Upper lobe of left lung (tissue), 4 donors: ENCODE measurements around the gene RBBP4.

Experiments used
- POLR2A ChIP-seq, 4 donors: fragments of 450-650 bp; IDR thresholded peaks; one replicate each; pipeline ENCODE4 v1.5.1; 2016 to 2017; ENCODE audit warnings: antibody characterized with exemption in 4 of 4, mild to moderate bottlenecking in 2 of 4
- POLR2AphosphoS5 ChIP-seq, 2 donors: sonication (generic); formaldehyde crosslinking; IDR thresholded peaks; one replicate each; pipeline ENCODE4 v1.5.1; 2017; ENCODE audit warnings: antibody characterized with exemption in 2 of 2
- TF ChIP-seq, protein P1 (sequence below), 6 experiments: fragments of 450-650 bp in 4 of 6; fragments of 200-600 bp in 2 of 6; sonication (generic) in 2 of 6; IDR thresholded peaks; one replicate each; pipeline ENCODE4 v1.5.1; 2016 to 2019; ENCODE audit warnings: antibody characterized with exemption in 6 of 6

DNA sequence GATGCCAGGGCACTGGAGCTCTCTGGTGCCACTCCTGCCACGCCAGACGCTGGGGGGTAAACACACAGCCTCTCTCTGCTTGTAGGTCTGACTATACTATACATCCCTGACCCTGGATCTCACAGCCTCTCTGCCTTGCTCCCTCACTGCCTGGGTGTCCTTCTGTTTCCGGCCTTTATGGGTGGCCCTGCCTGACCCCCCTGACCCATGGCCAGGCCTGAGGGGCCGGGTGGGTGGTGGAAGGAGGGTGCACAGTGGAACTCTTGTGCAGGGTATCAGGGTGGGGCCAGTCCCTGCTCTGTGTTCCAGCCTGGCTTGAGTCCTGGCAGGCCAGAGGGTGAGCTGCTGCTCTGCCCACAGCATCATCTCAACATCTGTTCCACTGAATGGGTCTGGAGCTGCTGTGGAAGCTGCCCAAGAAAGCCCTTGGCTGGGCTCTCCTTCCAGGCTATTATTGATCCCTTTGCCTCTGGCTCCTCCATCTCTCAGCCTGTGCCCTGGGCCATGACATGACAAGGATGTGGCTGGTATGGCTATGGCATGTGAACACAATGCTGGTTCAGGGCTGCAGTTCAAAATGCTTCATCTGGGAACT is 68.8 kb downstream of the RBBP4 start:
- TF ChIP-seq POLR2A (IDR thresholded peaks at IDR 0.05) (no peak), POLR2AphosphoS5 (IDR thresholded peaks at IDR 0.05) (no peak)
- TF ChIP-seq, protein P1, sequence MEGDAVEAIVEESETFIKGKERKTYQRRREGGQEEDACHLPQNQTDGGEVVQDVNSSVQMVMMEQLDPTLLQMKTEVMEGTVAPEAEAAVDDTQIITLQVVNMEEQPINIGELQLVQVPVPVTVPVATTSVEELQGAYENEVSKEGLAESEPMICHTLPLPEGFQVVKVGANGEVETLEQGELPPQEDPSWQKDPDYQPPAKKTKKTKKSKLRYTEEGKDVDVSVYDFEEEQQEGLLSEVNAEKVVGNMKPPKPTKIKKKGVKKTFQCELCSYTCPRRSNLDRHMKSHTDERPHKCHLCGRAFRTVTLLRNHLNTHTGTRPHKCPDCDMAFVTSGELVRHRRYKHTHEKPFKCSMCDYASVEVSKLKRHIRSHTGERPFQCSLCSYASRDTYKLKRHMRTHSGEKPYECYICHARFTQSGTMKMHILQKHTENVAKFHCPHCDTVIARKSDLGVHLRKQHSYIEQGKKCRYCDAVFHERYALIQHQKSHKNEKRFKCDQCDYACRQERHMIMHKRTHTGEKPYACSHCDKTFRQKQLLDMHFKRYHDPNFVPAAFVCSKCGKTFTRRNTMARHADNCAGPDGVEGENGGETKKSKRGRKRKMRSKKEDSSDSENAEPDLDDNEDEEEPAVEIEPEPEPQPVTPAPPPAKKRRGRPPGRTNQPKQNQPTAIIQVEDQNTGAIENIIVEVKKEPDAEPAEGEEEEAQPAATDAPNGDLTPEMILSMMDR (IDR thresholded peaks at IDR 0.05) = no peak
